HepG2 (cell line): ENCODE results near the gene POLA1. TPM values are rescaled to one million over a fixed set of nuclear protein-coding genes. Genes with fewer than 3 reads are reported as not detected.
A peak's percentile ranks its signal among the peaks of the same experiment; 100 is the strongest.

Source experiments
- CAMTA2 ChIP-seq: sonication (generic); formaldehyde crosslinking; IDR thresholded peaks from 2 replicates; pipeline ENCODE4 v1.4.0; 2020; ENCODE audit warnings: mild to moderate bottlenecking, missing genetic modification reagents, borderline replicate concordance
- EHMT2 ChIP-seq: fragments of 200-600 bp; sonication (generic); IDR thresholded peaks from 2 replicates; pipeline ENCODE4 v1.7.0; 2017; ENCODE audit warnings: antibody characterized with exemption, low read depth, low read length, borderline replicate concordance
- GATAD1 ChIP-seq: IDR thresholded peaks from 2 replicates; pipeline ENCODE4 v1.6.1; 2016; ENCODE audit warnings: missing genetic modification reagents, missing compliant biosample characterization
- KDM6A ChIP-seq: IDR thresholded peaks from 2 replicates; pipeline ENCODE4 v1.6.1; 2016; ENCODE audit warnings: low read depth
- LCORL ChIP-seq, 2 experiments: fragments of 450-650 bp in 1 of 2; sonication (generic) in 1 of 2; formaldehyde crosslinking in 1 of 2; IDR thresholded peaks; 2 replicates each; pipeline versions ENCODE4 v1.5.0 to v1.6.1; 2017 to 2020; ENCODE audit warnings: antibody characterized with exemption in 1 of 2, missing genetic modification reagents in 1 of 2
- NCOR1 ChIP-seq: fragments of 200-600 bp; sonication (generic); IDR thresholded peaks from 2 replicates; pipeline ENCODE4 v1.7.0; 2017; ENCODE audit warnings: antibody characterized with exemption, low read length, borderline replicate concordance
- NR1H2 ChIP-seq: sonication (generic); formaldehyde crosslinking; IDR thresholded peaks from 2 replicates; pipeline ENCODE4 v1.8.1; 2022; ENCODE audit warnings: low read depth, missing genetic modification reagents, borderline replicate concordance
- ZFP41 ChIP-seq: sonication (generic); formaldehyde crosslinking; IDR thresholded peaks from 2 replicates; pipeline ENCODE4 v1.4.0; 2020; ENCODE audit warnings: mild to moderate bottlenecking, missing genetic modification reagents, borderline replicate concordance
- ZNF296 ChIP-seq: sonication (generic); formaldehyde crosslinking; conservative IDR thresholded peaks from 2 replicates; pipeline ENCODE4 v1.5.0; 2020; ENCODE audit warnings: mild to moderate bottlenecking, missing genetic modification reagents
- ZNF550 ChIP-seq: sonication (generic); formaldehyde crosslinking; IDR thresholded peaks from 2 replicates; pipeline ENCODE4 v1.4.0; 2020; ENCODE audit warnings: mild to moderate bottlenecking, missing genetic modification reagents, borderline replicate concordance
- ZNF746 ChIP-seq: sonication (generic); formaldehyde crosslinking; IDR thresholded peaks from 2 replicates; pipeline ENCODE4 v1.8.0; 2022; ENCODE audit warnings: mild to moderate bottlenecking, missing genetic modification reagents
- ZZZ3 ChIP-seq: sonication (generic); formaldehyde crosslinking; IDR thresholded peaks from 2 replicates; pipeline ENCODE4 v1.4.0; 2020; ENCODE audit warnings: missing genetic modification reagents, mild to moderate bottlenecking, borderline replicate concordance
- polyA plus RNA-seq, 8 experiments: library from polyadenylated mRNA; depleted of rRNA in 3 of 8; stranded (reverse) in 7 of 8; unstranded in 1 of 8; fragments of >200 nt; fragmentation: Illumina TruSeq in 4 of 8; extraction: Trizol in 4 of 8; gene quantifications; 2 replicates each; pipeline versions ENCODE4 v1.2.1 to v1.2.3, GENCODE V29; 2011 to 2016; ENCODE audit warnings: low read depth in 4 of 8, missing spikeins in 1 of 8, mixed read lengths in 1 of 8; ENCODE audit not compliant: insufficient read depth in 1 of 8
- total RNA-seq, 5 experiments: library from RNA; depleted of rRNA; stranded (reverse); fragments of >200 nt; fragmentation: Illumina TruSeq; extraction: Trizol; gene quantifications; 2 replicates each; pipeline ENCODE4 v1.2.3, GENCODE V29; 2016; ENCODE audit warnings: low read depth in 1 of 5
- TF ChIP-seq, protein P1 (sequence below): IDR thresholded peaks from 2 replicates; pipeline ENCODE4 v1.6.1; 2016; ENCODE audit warnings: low read depth, missing genetic modification reagents, missing compliant biosample characterization
- TF ChIP-seq, protein P2 (sequence below): IDR thresholded peaks from 2 replicates; pipeline ENCODE4 v1.6.1; 2018; ENCODE audit warnings: missing genetic modification reagents, mild to moderate bottlenecking, missing compliant biosample characterization
- TF ChIP-seq, protein P3 (sequence below): sonication (generic); formaldehyde crosslinking; IDR thresholded peaks from 2 replicates; pipeline ENCODE4 v1.5.0; 2020; ENCODE audit warnings: missing genetic modification reagents, mild to moderate bottlenecking, borderline replicate concordance
- TF ChIP-seq, protein P4 (sequence below): sonication (generic); formaldehyde crosslinking; conservative IDR thresholded peaks from 2 replicates; pipeline ENCODE4 v1.8.1; 2023; ENCODE audit warnings: missing genetic modification reagents

The POLA1 gene
- total and polyA plus RNA-seq, 2 of the 13 experiments (the other 11 are each of a cell fraction or from before 2014, with no cell fraction given), result 3.3 to 26.5 TPM

DNA sequence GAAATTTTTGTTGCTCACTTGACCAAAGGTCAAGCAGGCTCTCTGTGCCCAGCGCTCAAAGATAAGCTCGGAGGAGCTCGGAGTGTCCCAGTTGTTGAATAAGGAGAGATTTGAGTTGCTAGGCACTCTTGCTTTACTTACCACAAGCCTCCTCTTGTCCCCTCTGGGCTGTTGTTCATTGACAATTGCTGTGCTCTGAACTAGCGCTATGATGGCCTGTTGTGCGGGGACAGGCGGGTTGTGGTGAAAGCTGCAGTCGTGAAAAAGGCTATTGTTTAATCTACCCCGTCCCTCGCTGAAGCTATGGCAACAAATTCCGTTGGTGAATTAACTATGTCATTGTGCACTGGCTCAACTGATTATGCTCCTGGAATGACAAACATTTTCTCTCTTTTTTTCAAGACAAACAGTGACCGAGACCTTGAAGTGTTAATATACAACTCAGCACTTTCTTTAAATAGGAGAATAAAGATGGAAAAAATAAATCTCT lies 21.0 kb upstream of the POLA1 start (continued):
- TF ChIP-seq ZNF550 (CRISPR knock-in tag), result no peak
- no peak for TF ChIP-seq GATAD1 (CRISPR knock-in tag)
- TF ChIP-seq NR1H2, result no peak
- no peak; the same call in 1 of the 2 replicates for TF ChIP-seq NCOR1
- TF ChIP-seq, protein P1, sequence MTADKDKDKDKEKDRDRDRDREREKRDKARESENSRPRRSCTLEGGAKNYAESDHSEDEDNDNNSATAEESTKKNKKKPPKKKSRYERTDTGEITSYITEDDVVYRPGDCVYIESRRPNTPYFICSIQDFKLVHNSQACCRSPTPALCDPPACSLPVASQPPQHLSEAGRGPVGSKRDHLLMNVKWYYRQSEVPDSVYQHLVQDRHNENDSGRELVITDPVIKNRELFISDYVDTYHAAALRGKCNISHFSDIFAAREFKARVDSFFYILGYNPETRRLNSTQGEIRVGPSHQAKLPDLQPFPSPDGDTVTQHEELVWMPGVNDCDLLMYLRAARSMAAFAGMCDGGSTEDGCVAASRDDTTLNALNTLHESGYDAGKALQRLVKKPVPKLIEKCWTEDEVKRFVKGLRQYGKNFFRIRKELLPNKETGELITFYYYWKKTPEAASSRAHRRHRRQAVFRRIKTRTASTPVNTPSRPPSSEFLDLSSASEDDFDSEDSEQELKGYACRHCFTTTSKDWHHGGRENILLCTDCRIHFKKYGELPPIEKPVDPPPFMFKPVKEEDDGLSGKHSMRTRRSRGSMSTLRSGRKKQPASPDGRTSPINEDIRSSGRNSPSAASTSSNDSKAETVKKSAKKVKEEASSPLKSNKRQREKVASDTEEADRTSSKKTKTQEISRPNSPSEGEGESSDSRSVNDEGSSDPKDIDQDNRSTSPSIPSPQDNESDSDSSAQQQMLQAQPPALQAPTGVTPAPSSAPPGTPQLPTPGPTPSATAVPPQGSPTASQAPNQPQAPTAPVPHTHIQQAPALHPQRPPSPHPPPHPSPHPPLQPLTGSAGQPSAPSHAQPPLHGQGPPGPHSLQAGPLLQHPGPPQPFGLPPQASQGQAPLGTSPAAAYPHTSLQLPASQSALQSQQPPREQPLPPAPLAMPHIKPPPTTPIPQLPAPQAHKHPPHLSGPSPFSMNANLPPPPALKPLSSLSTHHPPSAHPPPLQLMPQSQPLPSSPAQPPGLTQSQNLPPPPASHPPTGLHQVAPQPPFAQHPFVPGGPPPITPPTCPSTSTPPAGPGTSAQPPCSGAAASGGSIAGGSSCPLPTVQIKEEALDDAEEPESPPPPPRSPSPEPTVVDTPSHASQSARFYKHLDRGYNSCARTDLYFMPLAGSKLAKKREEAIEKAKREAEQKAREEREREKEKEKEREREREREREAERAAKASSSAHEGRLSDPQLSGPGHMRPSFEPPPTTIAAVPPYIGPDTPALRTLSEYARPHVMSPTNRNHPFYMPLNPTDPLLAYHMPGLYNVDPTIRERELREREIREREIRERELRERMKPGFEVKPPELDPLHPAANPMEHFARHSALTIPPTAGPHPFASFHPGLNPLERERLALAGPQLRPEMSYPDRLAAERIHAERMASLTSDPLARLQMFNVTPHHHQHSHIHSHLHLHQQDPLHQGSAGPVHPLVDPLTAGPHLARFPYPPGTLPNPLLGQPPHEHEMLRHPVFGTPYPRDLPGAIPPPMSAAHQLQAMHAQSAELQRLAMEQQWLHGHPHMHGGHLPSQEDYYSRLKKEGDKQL (CRISPR knock-in tag), result no peak
- TF ChIP-seq LCORL (IDR thresholded peaks at IDR 0.05), result no peak
- TF ChIP-seq LCORL (CRISPR knock-in tag; IDR thresholded peaks at IDR 0.05), result no peak
- no peak for TF ChIP-seq KDM6A
- TF ChIP-seq CAMTA2 (CRISPR knock-in tag), result no peak
- TF ChIP-seq, protein P2, sequence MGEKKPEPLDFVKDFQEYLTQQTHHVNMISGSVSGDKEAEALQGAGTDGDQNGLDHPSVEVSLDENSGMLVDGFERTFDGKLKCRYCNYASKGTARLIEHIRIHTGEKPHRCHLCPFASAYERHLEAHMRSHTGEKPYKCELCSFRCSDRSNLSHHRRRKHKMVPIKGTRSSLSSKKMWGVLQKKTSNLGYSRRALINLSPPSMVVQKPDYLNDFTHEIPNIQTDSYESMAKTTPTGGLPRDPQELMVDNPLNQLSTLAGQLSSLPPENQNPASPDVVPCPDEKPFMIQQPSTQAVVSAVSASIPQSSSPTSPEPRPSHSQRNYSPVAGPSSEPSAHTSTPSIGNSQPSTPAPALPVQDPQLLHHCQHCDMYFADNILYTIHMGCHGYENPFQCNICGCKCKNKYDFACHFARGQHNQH (CRISPR knock-in tag), result peak; percentile 29; the same call in 1 of the 2 replicates
- TF ChIP-seq, protein P3, sequence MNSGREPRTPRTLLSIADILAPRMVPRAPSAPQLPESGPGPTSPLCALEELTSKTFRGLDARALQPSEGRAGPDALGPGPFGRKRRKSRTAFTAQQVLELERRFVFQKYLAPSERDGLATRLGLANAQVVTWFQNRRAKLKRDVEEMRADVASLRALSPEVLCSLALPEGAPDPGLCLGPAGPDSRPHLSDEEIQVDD (CRISPR knock-in tag), result no peak
- no peak for TF ChIP-seq EHMT2
- no peak for TF ChIP-seq ZFP41 (CRISPR knock-in tag)
- no peak for TF ChIP-seq ZZZ3 (CRISPR knock-in tag)
- no peak for TF ChIP-seq ZNF296 (CRISPR knock-in tag)
- TF ChIP-seq ZNF746, result no peak
- TF ChIP-seq, protein P4, sequence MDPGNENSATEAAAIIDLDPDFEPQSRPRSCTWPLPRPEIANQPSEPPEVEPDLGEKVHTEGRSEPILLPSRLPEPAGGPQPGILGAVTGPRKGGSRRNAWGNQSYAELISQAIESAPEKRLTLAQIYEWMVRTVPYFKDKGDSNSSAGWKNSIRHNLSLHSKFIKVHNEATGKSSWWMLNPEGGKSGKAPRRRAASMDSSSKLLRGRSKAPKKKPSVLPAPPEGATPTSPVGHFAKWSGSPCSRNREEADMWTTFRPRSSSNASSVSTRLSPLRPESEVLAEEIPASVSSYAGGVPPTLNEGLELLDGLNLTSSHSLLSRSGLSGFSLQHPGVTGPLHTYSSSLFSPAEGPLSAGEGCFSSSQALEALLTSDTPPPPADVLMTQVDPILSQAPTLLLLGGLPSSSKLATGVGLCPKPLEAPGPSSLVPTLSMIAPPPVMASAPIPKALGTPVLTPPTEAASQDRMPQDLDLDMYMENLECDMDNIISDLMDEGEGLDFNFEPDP, result no peak
